NCI-H2081 treated with DMSO at 0.1 percent for 48 hours (cell line): Measurements from ENCODE around the gene AKAP7.

Source experiments
- DNase-seq: peaks from one replicate; lab custom pipeline; 2025; lab: John Stamatoyannopoulos, UW

Gene AKAP7

DNA sequence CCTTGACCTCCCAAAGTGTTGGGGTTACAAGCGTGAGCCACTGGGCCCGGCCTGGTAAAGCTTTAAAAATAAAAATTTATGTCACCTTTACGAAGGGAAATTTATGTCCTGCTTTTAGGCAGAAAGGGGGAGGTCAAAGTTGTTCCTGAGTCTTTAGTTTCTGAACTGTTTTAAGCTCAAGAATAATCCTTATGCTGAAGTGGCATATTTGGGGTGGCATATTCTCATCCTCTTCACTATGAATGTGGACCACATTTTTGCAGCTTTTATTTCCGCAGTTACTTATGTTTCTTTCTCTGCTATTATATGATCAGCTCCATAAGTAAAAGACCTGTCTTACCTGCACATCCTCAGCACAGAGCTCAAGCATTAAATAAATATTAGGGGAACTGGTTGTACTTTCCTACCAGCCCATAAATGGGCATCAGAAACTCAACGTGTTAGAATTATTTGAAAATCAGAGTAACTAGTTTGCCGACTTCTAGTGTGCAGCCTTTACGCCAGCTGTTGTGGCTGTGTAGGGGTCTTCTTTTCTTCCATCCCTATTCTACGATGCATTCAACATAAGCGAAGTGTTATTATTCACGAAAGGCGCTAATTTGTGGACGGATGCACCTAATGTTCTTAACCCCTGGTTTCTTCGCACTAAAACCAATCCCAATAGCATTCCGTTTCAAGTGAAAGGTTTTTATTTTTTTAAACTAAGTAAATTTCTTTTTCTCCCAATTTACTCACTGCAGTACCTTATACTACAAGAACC, 867 bp upstream of the AKAP7 start:
- DNase-seq, result no peak

- no peak for DNase-seq
These were observed 355 bp upstream of the AKAP7 start for GRCh38 chr6:131134980-131135243.

DNA sequence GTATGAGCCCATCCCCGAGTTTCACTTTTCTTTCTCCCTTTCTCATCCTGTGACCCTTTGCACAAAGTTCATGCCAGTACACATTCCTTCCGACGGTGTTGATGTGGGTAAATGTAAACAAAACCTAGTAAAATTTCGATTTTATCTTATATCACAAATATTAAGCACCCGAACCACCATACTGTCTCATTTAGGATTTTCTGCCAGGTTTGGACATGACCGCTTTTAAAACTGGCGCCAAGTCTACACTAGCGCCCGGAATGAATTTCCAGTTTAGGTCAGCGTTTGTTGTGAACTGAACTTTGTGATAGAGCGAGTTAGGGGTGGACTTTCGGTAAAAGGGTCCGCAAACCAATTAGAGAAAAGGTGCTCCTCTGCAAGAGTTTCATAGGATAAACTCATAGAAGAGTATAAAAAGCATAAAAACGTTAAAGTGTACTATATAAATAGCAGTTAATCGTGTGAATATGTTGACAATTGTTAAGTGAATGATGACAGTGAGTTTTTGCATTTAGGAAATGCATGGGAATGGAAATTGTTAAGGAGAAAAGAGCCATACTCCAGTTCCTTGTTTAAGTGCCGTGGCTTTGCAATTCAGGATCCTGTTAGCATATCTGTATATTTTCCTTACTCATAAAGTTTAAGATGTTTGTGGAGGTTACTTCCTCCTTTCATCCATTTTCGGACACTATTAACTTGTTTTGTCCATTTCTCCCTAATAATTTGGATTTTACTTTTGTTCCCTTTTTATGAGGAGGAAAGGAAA, 937 bp downstream of the AKAP7 start:
- DNase-seq, result no peak

DNA sequence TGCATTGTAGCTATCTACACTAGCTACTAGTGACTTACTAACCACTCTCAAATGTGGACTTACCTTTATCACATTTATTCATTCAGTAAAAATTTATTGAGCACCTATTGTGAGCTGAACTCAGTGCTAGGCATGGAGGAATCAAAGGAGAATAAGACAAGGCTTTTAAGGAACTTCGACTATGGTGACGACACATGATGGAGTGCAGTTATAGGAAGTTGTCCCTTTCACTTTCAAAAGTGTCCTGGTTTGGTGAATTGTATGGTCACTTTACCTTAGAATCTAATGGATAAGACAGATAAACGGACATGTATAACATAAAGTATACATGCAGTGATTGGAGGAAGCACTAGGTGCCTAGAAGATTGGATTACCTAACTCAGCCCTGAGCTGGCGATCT, 4.3 kb downstream of the AKAP7 start:
- DNase-seq, result no peak

DNA sequence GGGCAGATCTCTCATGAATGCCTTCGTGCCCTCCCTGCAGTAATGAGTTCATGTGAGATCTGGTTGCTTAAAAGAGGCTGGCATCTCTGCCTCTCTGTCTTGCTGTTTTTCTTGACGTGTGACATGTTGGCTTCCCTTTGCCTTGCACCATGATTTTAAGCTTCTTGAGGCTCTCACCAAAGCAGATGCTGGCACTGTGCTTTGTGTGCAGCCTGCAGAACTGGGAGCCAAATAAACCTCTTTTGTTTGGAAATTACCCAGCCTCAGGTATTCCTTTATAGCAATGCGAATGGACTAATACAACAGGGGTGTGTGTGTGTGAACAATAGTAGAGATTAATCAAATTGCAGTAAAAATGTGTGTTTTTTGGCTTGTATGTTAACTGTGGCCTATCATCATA, 8.1 kb downstream of the AKAP7 start:
- no peak for DNase-seq

- no peak for DNase-seq
These were observed 11.6 kb downstream of the AKAP7 start for GRCh38 chr6:131146865-131147264.

- DNase-seq, result no peak
These were observed 21.1 kb downstream of the AKAP7 start for GRCh38 chr6:131156411-131156810.

- DNase-seq, result no peak
These were observed 24.3 kb downstream of the AKAP7 start for GRCh38 chr6:131159578-131159977.

DNA sequence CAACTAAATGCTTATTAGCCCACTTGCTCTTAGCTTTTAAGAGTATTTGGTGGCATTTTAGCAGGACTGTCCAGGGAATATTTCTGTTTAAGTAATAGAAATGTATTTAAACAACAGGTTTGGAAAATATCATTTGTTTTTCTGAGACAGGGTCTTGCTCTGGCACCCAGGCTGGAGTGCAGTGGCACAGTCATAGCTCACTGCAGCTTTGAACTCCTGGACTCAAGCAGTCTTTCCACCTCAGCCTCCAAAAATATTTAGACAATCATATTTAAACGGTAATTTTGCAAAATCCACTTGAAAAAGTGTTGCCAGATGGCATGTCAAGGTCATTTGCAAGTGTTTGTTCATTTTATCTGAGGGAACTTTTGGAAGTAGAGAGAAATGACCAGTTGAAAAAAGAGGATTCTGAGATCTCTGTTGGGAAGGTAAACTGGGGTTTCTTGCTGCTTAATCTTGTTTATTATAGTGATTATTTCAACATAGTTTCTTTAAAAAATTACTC, 25.0 kb downstream of the AKAP7 start:
- DNase-seq, result no peak

- no peak for DNase-seq
These were observed 26.7 kb downstream of the AKAP7 start for GRCh38 chr6:131161987-131162386.

DNA sequence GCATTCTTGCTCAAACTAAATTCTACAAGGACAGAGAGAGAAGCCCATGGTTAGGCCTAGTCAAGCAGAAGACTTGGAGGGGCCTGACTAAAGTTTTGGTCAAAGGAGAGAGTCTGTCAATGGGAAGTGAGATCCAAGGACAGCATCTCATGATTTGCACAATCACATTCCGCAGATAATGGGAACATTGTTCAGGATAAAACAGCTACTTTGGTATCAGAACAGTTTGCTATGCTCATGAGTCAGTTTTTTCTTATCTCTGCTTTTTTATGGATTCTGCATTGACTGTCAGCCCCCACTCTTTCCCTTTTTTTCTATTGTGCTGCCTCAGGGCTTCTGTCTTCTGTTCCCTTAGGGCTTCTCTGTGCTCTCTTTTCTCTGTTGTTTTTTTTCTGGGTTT, 28.6 kb downstream of the AKAP7 start:
- DNase-seq, result no peak

GRCh38 chr6:131164506-131164905, 29.2 kb downstream of the AKAP7 start:
- no peak for DNase-seq

DNA sequence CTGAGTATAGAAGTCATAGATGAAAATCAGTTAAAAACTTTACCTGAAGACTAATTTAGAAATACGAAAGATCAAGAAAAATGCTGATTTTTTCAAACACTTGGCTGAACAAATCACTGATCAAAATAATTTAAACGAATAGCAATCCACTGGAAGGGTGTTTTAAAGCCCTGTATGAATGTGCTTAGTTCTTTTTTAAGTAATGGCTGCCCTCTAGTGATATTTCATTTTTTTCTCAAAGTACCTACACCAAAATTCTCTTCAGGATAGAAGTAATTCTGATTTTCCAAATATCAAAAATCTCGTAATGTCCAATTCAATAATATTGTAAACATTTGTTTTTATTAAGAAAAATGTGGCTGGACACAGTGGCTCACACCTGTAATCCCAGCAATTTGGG, 32.5 kb downstream of the AKAP7 start:
- DNase-seq, result no peak

DNA sequence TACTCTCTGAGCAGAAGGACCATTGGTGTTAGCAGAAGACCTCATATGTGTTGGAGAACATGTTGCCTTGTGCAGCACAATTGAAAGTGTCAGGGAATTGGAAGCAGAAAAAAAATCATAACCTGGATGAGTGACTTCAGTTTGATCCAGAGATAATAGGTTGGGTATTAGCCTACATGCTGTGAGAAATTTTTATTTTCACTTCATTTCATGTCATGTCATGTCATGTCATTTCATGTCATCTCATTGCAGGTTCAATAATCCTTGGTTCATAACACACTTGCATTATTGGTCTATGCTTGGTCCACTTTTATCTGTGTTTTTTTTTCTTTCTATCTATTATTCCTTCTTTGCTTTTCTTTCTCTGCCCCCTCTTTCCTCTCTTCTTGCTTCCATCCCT, 34.3 kb downstream of the AKAP7 start:
- DNase-seq, result no peak

DNA sequence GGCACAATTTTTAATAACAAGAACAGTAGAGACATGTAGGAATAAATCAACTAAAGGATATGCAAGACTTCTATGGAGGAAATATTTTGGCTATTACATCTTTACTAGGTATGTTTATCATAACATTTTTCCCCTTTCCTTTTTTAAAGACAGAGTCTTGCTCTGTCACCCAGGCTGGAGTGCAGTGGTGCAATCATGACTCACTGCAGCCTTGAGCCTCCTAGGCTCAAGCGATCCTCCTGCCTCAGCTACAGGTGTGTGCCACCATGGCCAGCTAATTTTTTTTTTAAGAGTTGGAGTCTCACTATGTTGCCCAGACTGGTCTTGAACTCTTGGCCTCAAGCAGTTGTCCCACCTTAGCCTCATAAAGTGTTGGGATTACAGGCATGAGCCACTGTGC, 37.0 kb downstream of the AKAP7 start:
- DNase-seq, result no peak

- DNase-seq, result no peak
These were observed 38.4 kb downstream of the AKAP7 start for GRCh38 chr6:131173680-131174079.

GRCh38 chr6:131175564-131175963, 40.3 kb downstream of the AKAP7 start:
- DNase-seq, result no peak

GRCh38 chr6:131177996-131178395, 42.7 kb downstream of the AKAP7 start:
- DNase-seq, result no peak

GRCh38 chr6:131182991-131183425, 47.7 kb downstream of the AKAP7 start:
- DNase-seq, result no peak

- DNase-seq, result no peak
These were observed 48.3 kb downstream of the AKAP7 start for GRCh38 chr6:131183427-131184095.

- DNase-seq, result no peak
These were observed 56.3 kb downstream of the AKAP7 start for GRCh38 chr6:131191590-131191989.

- no peak for DNase-seq
These were observed 62.4 kb downstream of the AKAP7 start for GRCh38 chr6:131197716-131198115.
